Bronchial epithelial cell (primary cell): ENCODE measurements around the gene ZNF578. TPM values are rescaled to one million over a fixed set of nuclear protein-coding genes. Genes with fewer than 3 reads are reported as not detected.

Experiments used
- DNase-seq: peaks from one replicate; pipeline ENCODE4 v3.0.0-alpha.2; 2010; ENCODE audit warnings: low read depth
- FAIRE-seq: peaks from 2 replicates; lab custom pipeline; 2011; peaks lifted over from hg19 to GRCh38; lab: Jason Lieb, UNC
- H3K27me3 ChIP-seq: 2 replicates; pipeline ENCODE4 v1.5.1; 2011; ENCODE audit warnings: low read length; ENCODE audit not compliant: control insufficient read depth, insufficient read depth
- H3K36me3 ChIP-seq: 2 replicates; pipeline ENCODE4 v1.5.1; 2011; ENCODE audit warnings: low read length; ENCODE audit not compliant: control insufficient read depth, insufficient read depth
- H3K4me3 ChIP-seq: 2 replicates; pipeline ENCODE4 v1.5.1; 2011; ENCODE audit warnings: mild to moderate bottlenecking, low read depth, low read length, control low read depth
- total RNA-seq: library from RNA; depleted of rRNA; stranded (reverse); fragments of >200 nt; gene quantifications from 2 replicates; pipeline ENCODE4 v1.2.1, GENCODE V29; 2014
- TF ChIP-seq, protein P1 (sequence below): IDR thresholded peaks from 2 replicates; pipeline ENCODE4 v1.5.1; 2011; ENCODE audit warnings: mild to moderate bottlenecking, moderate library complexity, low read length, control low read depth, inconsistent platforms; ENCODE audit not compliant: insufficient read depth, severe bottlenecking

ZNF578 gene
- total RNA-seq = 2.2 and 2.4 TPM in 2 replicates

DNA sequence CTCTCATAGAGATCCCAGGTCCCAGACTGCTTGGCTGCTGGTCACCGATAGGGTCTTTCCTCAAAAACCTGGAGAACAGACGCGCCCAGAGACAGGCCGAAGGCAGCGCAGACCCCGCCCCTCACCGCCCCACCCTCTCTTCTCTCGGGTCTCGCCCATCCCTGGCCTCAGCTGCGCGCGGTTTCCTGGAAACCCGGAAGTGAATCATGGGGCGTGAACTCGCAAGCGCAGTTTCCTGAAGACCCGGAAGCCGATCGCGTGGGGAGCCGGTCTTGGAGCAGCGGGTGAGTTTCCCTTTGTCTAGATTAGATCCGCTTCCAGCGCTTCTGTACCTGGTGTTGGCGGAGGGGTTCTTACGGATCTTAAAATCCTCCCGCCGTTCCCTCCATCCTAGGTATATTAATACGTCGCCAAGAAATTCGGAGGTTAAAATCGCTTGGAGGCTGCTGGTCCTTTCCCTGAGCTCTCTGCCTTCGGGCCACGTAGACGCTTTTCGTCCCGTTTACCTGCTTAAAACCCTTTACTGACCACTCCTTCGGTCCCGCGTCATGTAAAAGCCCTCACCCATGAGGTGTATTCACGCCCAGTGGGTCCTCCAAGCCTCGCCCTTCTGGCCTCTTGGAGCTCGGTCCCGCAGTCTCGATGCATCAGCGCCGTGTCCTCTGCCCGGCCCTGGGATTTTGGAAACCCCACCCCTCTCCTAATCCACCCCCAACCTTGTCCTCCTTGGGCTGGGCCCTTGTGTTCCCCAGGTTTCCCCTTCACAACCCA, at the start of gene ZNF578:
TSS of gene ZNF578 (plus strand) at position 230 of the 771 bp plus-strand sequence. CDS start 48,293 bp downstream, outside the sequence.
- Histone ChIP-seq H3K36me3 (peaks cover 1% of the 10 kb centered on the region), H3K4me3 (peak within 1 kb of the TSS; percentile 41), H3K27me3 (no peaks in the 10 kb centered on the region)
- peak; percentile 65 for DNase-seq
- no peak for FAIRE-seq
- TF ChIP-seq, protein P1, sequence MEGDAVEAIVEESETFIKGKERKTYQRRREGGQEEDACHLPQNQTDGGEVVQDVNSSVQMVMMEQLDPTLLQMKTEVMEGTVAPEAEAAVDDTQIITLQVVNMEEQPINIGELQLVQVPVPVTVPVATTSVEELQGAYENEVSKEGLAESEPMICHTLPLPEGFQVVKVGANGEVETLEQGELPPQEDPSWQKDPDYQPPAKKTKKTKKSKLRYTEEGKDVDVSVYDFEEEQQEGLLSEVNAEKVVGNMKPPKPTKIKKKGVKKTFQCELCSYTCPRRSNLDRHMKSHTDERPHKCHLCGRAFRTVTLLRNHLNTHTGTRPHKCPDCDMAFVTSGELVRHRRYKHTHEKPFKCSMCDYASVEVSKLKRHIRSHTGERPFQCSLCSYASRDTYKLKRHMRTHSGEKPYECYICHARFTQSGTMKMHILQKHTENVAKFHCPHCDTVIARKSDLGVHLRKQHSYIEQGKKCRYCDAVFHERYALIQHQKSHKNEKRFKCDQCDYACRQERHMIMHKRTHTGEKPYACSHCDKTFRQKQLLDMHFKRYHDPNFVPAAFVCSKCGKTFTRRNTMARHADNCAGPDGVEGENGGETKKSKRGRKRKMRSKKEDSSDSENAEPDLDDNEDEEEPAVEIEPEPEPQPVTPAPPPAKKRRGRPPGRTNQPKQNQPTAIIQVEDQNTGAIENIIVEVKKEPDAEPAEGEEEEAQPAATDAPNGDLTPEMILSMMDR = no peak

DNA sequence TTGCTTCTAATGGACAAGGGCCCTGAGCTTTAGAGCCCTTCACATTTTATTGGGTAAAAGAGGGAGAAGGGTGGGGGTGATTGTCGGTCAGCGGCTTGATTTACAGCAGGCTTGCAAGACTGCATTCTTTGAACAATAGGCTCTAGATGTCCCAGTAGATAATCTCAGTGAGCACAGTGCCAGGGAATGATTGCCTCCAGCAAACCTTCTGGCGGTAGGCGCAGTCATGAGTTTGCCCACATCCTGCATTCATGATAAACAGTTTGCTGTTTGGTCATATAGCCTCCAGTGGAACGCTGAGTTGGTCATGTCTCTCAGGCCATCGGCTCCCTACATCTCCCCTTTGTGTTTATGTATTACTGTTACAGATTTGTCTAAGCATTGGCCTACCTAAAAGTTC, 43.1 kb upstream of the ZNF578 start:
- no peak overlapping the region for H3K4me3 ChIP-seq
- peaks cover 10% of the 10 kb centered on the region for H3K36me3 ChIP-seq
- TF ChIP-seq, protein P1 = no peak
- DNase-seq (no peak), FAIRE-seq (no peak)
- no peaks in the 10 kb centered on the region for H3K27me3 ChIP-seq

DNA sequence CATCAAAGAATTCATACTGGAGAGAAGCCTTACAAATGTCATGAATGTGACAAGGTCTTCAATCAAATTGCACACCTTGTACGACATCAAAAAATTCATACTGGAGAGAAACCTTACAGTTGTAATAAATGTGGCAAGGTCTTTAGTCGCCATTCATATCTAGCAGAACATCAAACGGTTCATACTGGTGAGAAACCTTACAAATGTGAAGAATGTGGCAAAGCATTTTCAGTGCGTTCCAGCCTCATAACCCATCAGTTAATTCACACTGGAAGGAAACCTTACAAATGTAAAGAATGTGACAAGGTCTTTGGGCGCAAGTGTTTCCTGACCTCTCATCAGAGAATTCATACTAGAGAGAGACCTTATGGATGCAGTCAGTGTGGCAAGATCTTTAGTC, 37.6 kb upstream of the ZNF578 start:
- no peaks in the 10 kb centered on the region for H3K27me3 ChIP-seq
- DNase-seq = no peak
- H3K4me3 ChIP-seq = no peak overlapping the region
- TF ChIP-seq, protein P1 = no peak
- FAIRE-seq = no peak
- no peaks in the 10 kb centered on the region for H3K36me3 ChIP-seq

DNA sequence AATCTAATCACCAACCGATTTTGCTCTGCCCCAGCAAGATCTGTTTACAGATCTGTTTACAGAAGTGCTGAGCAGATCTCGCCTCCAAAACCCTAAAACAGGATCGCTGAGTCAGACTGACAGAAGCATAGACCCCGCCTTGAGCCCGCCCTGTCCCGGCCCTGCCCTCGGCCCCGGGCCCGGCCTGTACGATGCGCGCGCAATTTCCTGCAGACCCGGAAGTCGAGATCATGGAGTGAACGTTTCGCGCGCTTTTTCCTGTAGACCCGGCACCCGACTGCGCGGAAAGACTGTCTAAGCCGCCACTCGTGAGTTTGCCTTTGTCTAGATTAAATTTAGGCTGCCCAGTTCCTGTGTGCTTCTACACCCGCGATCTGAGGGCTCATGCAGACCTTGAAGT, 24.4 kb upstream of the ZNF578 start, which contains the start of gene ZNF534:
TSS of gene ZNF534 (plus strand) at position 212 of the 400 bp plus-strand sequence. CDS start 2,327 bp downstream, outside the sequence.
- no peak for DNase-seq
- Histone ChIP-seq H3K36me3 (no peaks in the 10 kb centered on the region), H3K27me3 (no peaks in the 10 kb centered on the region), H3K4me3 (no peak within 1 kb of the TSS)
- TF ChIP-seq, protein P1 = no peak
- no peak for FAIRE-seq

DNA sequence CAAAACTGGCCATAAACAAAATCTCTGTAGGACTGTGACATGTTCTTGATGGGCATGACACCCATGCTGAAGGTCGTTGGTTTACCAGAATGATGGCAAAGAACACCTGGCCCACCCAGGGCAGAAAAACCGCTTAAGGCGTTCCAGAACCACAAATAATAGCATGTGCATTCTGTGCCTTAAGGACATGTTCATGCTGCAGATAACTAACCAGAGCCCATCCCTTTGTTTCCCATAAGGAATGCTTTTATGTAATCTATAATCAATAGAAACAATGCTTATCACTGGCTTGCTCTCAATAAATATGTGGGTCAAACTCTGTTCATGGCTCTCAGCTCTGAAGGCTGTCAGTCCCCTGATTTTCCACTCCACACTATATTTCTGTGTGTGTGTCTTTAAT, 11.2 kb upstream of the ZNF578 start:
- Histone ChIP-seq H3K36me3 (no peaks in the 10 kb centered on the region), H3K4me3 (no peak overlapping the region), H3K27me3 (no peaks in the 10 kb centered on the region)
- DNase-seq (no peak), FAIRE-seq (no peak)
- TF ChIP-seq, protein P1 = no peak

DNA sequence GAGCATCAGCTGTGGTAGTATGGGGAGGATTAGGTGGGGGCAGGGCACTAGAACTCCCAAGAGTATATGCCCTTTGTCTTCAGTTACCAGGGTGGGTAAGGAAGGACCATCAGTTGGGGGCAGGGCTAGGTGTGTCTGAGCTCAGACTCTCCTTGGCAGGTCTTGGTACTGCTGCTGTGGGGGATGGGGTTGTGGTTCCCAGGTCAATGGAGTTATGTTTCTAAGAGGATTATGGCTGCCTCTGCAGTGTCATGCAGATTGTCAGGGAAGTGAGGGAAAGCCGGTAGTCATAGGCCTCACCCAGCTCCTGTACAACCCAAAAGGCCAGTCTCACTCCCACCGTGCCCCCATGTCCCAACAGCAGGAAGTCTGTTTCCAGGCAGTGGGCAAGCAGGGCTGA, 8.8 kb upstream of the ZNF578 start:
- no peaks in the 10 kb centered on the region for H3K27me3 ChIP-seq
- DNase-seq (no peak), FAIRE-seq (peak; percentile 68)
- no peaks in the 10 kb centered on the region for H3K36me3 ChIP-seq
- TF ChIP-seq, protein P1 = no peak
- no peak overlapping the region for H3K4me3 ChIP-seq
